Measurements from ENCODE around the gene EIF2S2. TPM values are rescaled to one million over a fixed set of nuclear protein-coding genes. Genes with fewer than 3 reads are reported as not detected.
A peak's percentile ranks its signal among the peaks of the same experiment; 100 is the strongest.

EIF2S2 gene
- total RNA-seq, 2 experiments from 2014 or later, result 21.8 to 23.2 TPM

DNA sequence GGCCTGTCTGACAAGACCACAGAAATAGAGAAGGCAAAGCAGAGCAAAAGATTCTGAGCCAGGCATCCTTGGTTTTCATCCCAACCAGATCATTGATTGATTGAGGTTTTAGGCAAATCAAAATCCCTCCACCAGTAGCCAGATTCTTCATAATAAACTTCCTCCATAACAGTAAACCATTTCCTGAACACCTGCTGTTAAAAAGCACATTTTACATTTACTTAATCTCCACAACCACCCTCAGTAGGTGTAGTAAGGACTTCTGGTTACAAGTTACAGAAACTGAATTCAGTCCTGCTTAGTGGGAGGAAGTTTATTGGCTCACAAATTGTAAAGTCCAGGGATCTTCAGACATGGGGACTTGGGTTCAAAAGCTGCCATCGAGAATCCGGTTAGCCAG lies 28.3 kb downstream of the EIF2S2 start:
- POLR2A ChIA-PET, result no interaction called here

DNA sequence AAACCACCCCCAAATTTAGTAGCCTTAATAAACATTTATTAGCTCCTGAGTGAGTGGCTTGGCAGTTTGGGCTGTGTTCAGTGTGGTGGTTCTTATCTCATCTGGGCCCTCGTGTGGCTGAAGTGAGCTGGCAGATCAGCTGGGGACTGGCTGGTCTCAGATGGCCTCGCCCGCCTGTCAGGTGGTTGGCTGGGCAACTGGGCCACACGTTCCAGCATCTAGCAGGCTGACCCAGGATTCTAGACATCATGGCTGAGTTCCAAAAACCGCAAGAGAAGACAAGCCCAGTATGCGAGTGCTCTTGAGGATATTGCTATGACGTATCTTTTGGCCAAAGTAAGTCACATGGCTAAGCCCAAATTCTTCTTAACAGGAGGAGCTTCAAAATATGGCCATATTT lies 28.9 kb downstream of the EIF2S2 start:
- ChIA-PET POLR2A (interaction anchor here (1.9 kb wide), 1 partner anchor 29 kb away, joined by 9 read pairs; the partner anchor contains the start of gene EIF2S2), CTCF (no interaction called here)
- H3K4me3 Mint-ChIP-seq, result no peak overlapping the region
- Histone ChIP-seq H3K27ac (ENCODE audit: low read depth in 1 of 2, low read length in 2 of 2) (no peak overlapping the region), H3K9me3 (ENCODE audit: control insufficient read depth in 1 of 2, insufficient read depth in 1 of 2, low read length in 2 of 2) (no peaks in the 10 kb centered on the region), H3K36me3 (ENCODE audit: insufficient read depth, low read length) (peaks cover 83% of the 10 kb centered on the region), H3K4me3 (ENCODE audit: low read length) (no peak overlapping the region), H3K27me3 (ENCODE audit: control insufficient read depth in 1 of 2, insufficient read depth in 2 of 2, low read length in 2 of 2) (no peaks in the 10 kb centered on the region), H3K4me1 (ENCODE audit: insufficient read depth, low read length) (peaks cover 6% of the 10 kb centered on the region)
- H3K4me1 Mint-ChIP-seq (ENCODE audit: low read depth), result peaks cover 21% of the 10 kb centered on the region
- no peak for DNase-seq
- peaks cover 96% of the 10 kb centered on the region for H3K36me3 Mint-ChIP-seq (ENCODE audit: low read depth)
- H3K27ac Mint-ChIP-seq, result peak overlapping the region; percentile 25
- intact Hi-C loops (cut with DNase I, micrococcal nuclease), result no loop called here
- H3K9me3 Mint-ChIP-seq, result no peaks in the 10 kb centered on the region
- TF ChIP-seq, protein P1, sequence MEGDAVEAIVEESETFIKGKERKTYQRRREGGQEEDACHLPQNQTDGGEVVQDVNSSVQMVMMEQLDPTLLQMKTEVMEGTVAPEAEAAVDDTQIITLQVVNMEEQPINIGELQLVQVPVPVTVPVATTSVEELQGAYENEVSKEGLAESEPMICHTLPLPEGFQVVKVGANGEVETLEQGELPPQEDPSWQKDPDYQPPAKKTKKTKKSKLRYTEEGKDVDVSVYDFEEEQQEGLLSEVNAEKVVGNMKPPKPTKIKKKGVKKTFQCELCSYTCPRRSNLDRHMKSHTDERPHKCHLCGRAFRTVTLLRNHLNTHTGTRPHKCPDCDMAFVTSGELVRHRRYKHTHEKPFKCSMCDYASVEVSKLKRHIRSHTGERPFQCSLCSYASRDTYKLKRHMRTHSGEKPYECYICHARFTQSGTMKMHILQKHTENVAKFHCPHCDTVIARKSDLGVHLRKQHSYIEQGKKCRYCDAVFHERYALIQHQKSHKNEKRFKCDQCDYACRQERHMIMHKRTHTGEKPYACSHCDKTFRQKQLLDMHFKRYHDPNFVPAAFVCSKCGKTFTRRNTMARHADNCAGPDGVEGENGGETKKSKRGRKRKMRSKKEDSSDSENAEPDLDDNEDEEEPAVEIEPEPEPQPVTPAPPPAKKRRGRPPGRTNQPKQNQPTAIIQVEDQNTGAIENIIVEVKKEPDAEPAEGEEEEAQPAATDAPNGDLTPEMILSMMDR (IDR thresholded peaks at IDR 0.05), result no peak
- H3K27me3 Mint-ChIP-seq, result no peaks in the 10 kb centered on the region
- no peak for ATAC-seq (ENCODE audit: poor library complexity)

More for the DNA sequence above, 28.3 kb downstream of the EIF2S2 start:
- H3K4me1 Mint-ChIP-seq (ENCODE audit: low read depth), result peaks cover 21% of the 10 kb centered on the region
- H3K4me3 ChIP-seq (ENCODE audit: low read length), result no peak overlapping the region
- no peak overlapping the region for H3K27ac ChIP-seq (ENCODE audit: low read depth in 1 of 2, low read length in 2 of 2)
- H3K4me3 Mint-ChIP-seq, result no peak overlapping the region
- peak overlapping the region; percentile 25 for H3K27ac Mint-ChIP-seq
- CTCF ChIA-PET, result no interaction called here
- H3K4me1 ChIP-seq (ENCODE audit: insufficient read depth, low read length), result peaks cover 6% of the 10 kb centered on the region
- no peaks in the 10 kb centered on the region for H3K9me3 ChIP-seq (ENCODE audit: control insufficient read depth in 1 of 2, insufficient read depth in 1 of 2, low read length in 2 of 2)
- DNase-seq (no peak), ATAC-seq (ENCODE audit: poor library complexity) (no peak)
- intact Hi-C loops (cut with DNase I, micrococcal nuclease), result no loop called here
- H3K36me3 ChIP-seq (ENCODE audit: insufficient read depth, low read length), result peaks cover 83% of the 10 kb centered on the region
- TF ChIP-seq, protein P1 (IDR thresholded peaks at IDR 0.05), result no peak
- no peaks in the 10 kb centered on the region for H3K27me3 Mint-ChIP-seq
- H3K36me3 Mint-ChIP-seq (ENCODE audit: low read depth), result peaks cover 96% of the 10 kb centered on the region
- H3K27me3 ChIP-seq (ENCODE audit: control insufficient read depth in 1 of 2, insufficient read depth in 2 of 2, low read length in 2 of 2), result no peaks in the 10 kb centered on the region
- no peaks in the 10 kb centered on the region for H3K9me3 Mint-ChIP-seq

GRCh38 chr20:34082232-34082887 lies 29.7 kb downstream of the EIF2S2 start:
- no peak for ATAC-seq (ENCODE audit: poor library complexity)
- Histone ChIP-seq H3K9me3 (ENCODE audit: control insufficient read depth in 1 of 2, insufficient read depth in 1 of 2, low read length in 2 of 2) (no peaks in the 10 kb centered on the region), H3K36me3 (ENCODE audit: insufficient read depth, low read length) (peaks cover 86% of the 10 kb centered on the region), H3K4me3 (ENCODE audit: low read length) (no peak overlapping the region), H3K27ac (ENCODE audit: low read depth in 1 of 2, low read length in 2 of 2) (no peak overlapping the region), H3K27me3 (ENCODE audit: control insufficient read depth in 1 of 2, insufficient read depth in 2 of 2, low read length in 2 of 2) (no peaks in the 10 kb centered on the region), H3K4me1 (ENCODE audit: insufficient read depth, low read length) (peaks cover 10% of the 10 kb centered on the region)
- Mint-ChIP-seq H3K4me3 (no peak overlapping the region), H3K27ac (peak overlapping the region; percentile 25), H3K4me1 (ENCODE audit: low read depth) (peaks cover 21% of the 10 kb centered on the region), H3K27me3 (no peaks in the 10 kb centered on the region), H3K36me3 (ENCODE audit: low read depth) (peaks cover 98% of the 10 kb centered on the region), H3K9me3 (no peaks in the 10 kb centered on the region)
- POLR2A ChIA-PET, result interaction anchor here (0.9 to 1.9 kb wide), 2 partner anchors 11 to 30 kb away, joined by 3 to 9 read pairs; partner anchors contain the start of gene EIF2S2
- no peak for DNase-seq
- CTCF ChIA-PET, result interaction anchor here (1.3 kb wide), 1 partner anchor 13 kb away, joined by 5 read pairs; no protein-coding TSS in a partner anchor
- intact Hi-C loops (cut with DNase I, micrococcal nuclease), result no loop called here
- TF ChIP-seq, protein P1 (IDR thresholded peaks at IDR 0.05), result no peak

All from CD4-positive, alpha-beta T cell (primary cell).